Stimulated activated naive CD4-positive, alpha-beta T cell (primary cell): ENCODE data around the gene ZNF317.
A peak's percentile ranks its signal among the peaks of the same experiment; 100 is the strongest.

Source experiments
- DNase-seq, 6 experiments: peaks; one replicate each; lab custom pipeline; 2025; lab: John Stamatoyannopoulos, UW

ZNF317 gene

GRCh38 chr19:9140159-9140874, at the start of gene ZNF317:
Gene ZNF317 (plus strand): TSS chr19:9140397. CDS start chr19:9156017, 15,620 bp downstream.
- DNase-seq, result peak; percentile 72 to 91 (median 84)

- no peak for DNase-seq
These were observed 32.8 kb upstream of the ZNF317 start, which contains the start of gene OR7G2 for GRCh38 chr19:9107375-9107774. Gene OR7G2 (minus strand): TSS chr19:9107475. CDS start chr19:9103243, 4,232 bp downstream.

- DNase-seq, result no peak
These were observed 30.2 kb upstream of the ZNF317 start for GRCh38 chr19:9109959-9110358.

GRCh38 chr19:9115307-9115813, 24.8 kb upstream of the ZNF317 start, which contains the start of gene OR7G1:
Gene OR7G1 (minus strand): TSS chr19:9115763. CDS start chr19:9115763, 0 bp downstream.
- no peak for DNase-seq

- no peak for DNase-seq
These were observed 23.6 kb upstream of the ZNF317 start for GRCh38 chr19:9116547-9116946.

GRCh38 chr19:9126900-9127405, 13.2 kb upstream of the ZNF317 start, which contains the start of gene OR7G3:
Gene OR7G3 (minus strand): TSS chr19:9126950. CDS start chr19:9126950, 0 bp downstream.
- DNase-seq, result no peak

GRCh38 chr19:9128171-9128570, 12.0 kb upstream of the ZNF317 start:
- DNase-seq, result no peak

- DNase-seq, result no peak
These were observed 9.2 kb upstream of the ZNF317 start for GRCh38 chr19:9130965-9131364.

- DNase-seq, result no peak
These were observed 7.8 kb upstream of the ZNF317 start for GRCh38 chr19:9132422-9132821.

- DNase-seq, result no peak
These were observed 513 bp upstream of the ZNF317 start for GRCh38 chr19:9139609-9140158.

- no peak for DNase-seq
These were observed 4.7 kb downstream of the ZNF317 start for GRCh38 chr19:9144920-9145319.

GRCh38 chr19:9146882-9147281, 6.7 kb downstream of the ZNF317 start:
- DNase-seq, result no peak

- DNase-seq, result no peak
These were observed 8.5 kb downstream of the ZNF317 start for GRCh38 chr19:9148697-9149096.

GRCh38 chr19:9149997-9150396, 9.8 kb downstream of the ZNF317 start:
- DNase-seq, result no peak

GRCh38 chr19:9150650-9151049, 10.5 kb downstream of the ZNF317 start:
- DNase-seq, result no peak

GRCh38 chr19:9151367-9151766, 11.2 kb downstream of the ZNF317 start:
- no peak for DNase-seq

- DNase-seq, result no peak
These were observed 15.4 kb downstream of the ZNF317 start for GRCh38 chr19:9155591-9155990.

- DNase-seq, result no peak
These were observed 16.1 kb downstream of the ZNF317 start for GRCh38 chr19:9156304-9156703.

- DNase-seq, result no peak
These were observed 19.7 kb downstream of the ZNF317 start for GRCh38 chr19:9159891-9160290.

- DNase-seq, result no peak
These were observed 21.2 kb downstream of the ZNF317 start for GRCh38 chr19:9161427-9161826.

GRCh38 chr19:9165261-9165660, 25.1 kb downstream of the ZNF317 start:
- no peak for DNase-seq

GRCh38 chr19:9166846-9167245, 26.6 kb downstream of the ZNF317 start:
- DNase-seq, result no peak

- no peak for DNase-seq
These were observed 31.3 kb downstream of the ZNF317 start for GRCh38 chr19:9171393-9171991.
